IMR-90 (cell line): Measurements from ENCODE around the gene MCM3AP. TPM values are rescaled to one million over a fixed set of nuclear protein-coding genes. Genes with fewer than 3 reads are reported as not detected.

Experiments
- ATAC-seq: fragments of 200-7000 bp; cut with Tn5 transposase; 2 replicates; pipeline ENCODE4 v1.9.1; 2020; ENCODE audit warnings: low read depth, mild to moderate bottlenecking, moderate library complexity
- BruUV-seq: library from RNA; stranded (reverse); fragments of 400-500 nt; replicated peaks from 2 replicates; lab custom pipeline; 2021; lab: Mats Ljungman, UMichigan
- CTCF ChIA-PET: fragments of 300-600 bp; formaldehyde crosslinking; extraction: SDS; loops from one replicate; lab custom pipeline; 2021; ENCODE audit warnings: antibody characterized with exemption; lab: Yijun Ruan, JAX
- POLR2A ChIA-PET: fragments of 300-600 bp; sonication (Branson Sonifier 250); formaldehyde crosslinking; loops from one replicate; lab custom pipeline; 2022; ENCODE audit warnings: antibody characterized with exemption; ENCODE audit not compliant: unreplicated experiment; lab: Charles Lee
- DNase-seq: peaks from one replicate; pipeline ENCODE4 v3.0.0; 2013
- H2AFZ ChIP-seq: replicated peaks from 2 replicates; pipeline ENCODE3; 2013; ENCODE audit warnings: low read length, mild to moderate bottlenecking; ENCODE audit not compliant: poor library complexity
- H2AK5ac ChIP-seq: 2 replicates; pipeline ENCODE4 v1.6.1; 2013; ENCODE audit warnings: low read depth, low read length, inconsistent platforms
- H2AK9ac ChIP-seq: replicated peaks from 2 replicates; pipeline ENCODE3; 2013; ENCODE audit warnings: mild to moderate bottlenecking, low read depth, low read length, moderate library complexity; ENCODE audit not compliant: poor library complexity
- H2BK120ac ChIP-seq: 2 replicates; pipeline ENCODE4 v1.6.1; 2013; ENCODE audit warnings: low read depth, low read length, inconsistent platforms
- H2BK15ac ChIP-seq: 3 replicates; pipeline ENCODE4 v1.6.1; 2013; ENCODE audit warnings: low read depth, low read length, inconsistent platforms
- H2BK20ac ChIP-seq: 2 replicates; pipeline ENCODE4 v1.6.1; 2013; ENCODE audit warnings: low read depth, mild to moderate bottlenecking, inconsistent platforms, low read length, moderate library complexity
- H2BK5ac ChIP-seq: 2 replicates; pipeline ENCODE4 v1.6.1; 2013; ENCODE audit warnings: mild to moderate bottlenecking, low read depth, low read length, inconsistent platforms; ENCODE audit not compliant: poor library complexity, severe bottlenecking
- H3K14ac ChIP-seq: replicated peaks from 2 replicates; pipeline ENCODE4 v1.6.1; 2013; ENCODE audit warnings: low read depth, low read length, inconsistent platforms
- H3K18ac ChIP-seq: 2 replicates; pipeline ENCODE4 v1.6.1; 2013; ENCODE audit warnings: low read depth, low read length, control low read depth
- H3K23ac ChIP-seq: 2 replicates; pipeline ENCODE4 v1.6.1; 2013; ENCODE audit warnings: low read depth, low read length, inconsistent platforms
- H3K27ac ChIP-seq: 2 replicates; pipeline ENCODE4 v1.5.1; 2013; ENCODE audit warnings: mild to moderate bottlenecking, control low read depth, low read length; ENCODE audit not compliant: insufficient read depth
- H3K27me3 ChIP-seq: 2 replicates; pipeline ENCODE4 v1.6.1; 2013; ENCODE audit warnings: low read length; ENCODE audit not compliant: control insufficient read depth, insufficient read depth
- H3K36me3 ChIP-seq: 2 replicates; pipeline ENCODE4 v1.6.1; 2013; ENCODE audit warnings: low read length, mixed read lengths; ENCODE audit not compliant: control insufficient read depth, insufficient read depth
- H3K4ac ChIP-seq: 2 replicates; pipeline ENCODE4 v1.6.1; 2013; ENCODE audit warnings: low read depth, low read length, inconsistent platforms
- H3K4me1 ChIP-seq: 2 replicates; pipeline ENCODE4 v1.6.1; 2013; ENCODE audit warnings: low read length, mixed read lengths; ENCODE audit not compliant: control insufficient read depth, insufficient read depth
- H3K4me2 ChIP-seq: 2 replicates; pipeline ENCODE4 v1.6.1; 2013; ENCODE audit warnings: low read depth, mild to moderate bottlenecking, control low read depth, low read length, moderate library complexity
- H3K4me3 ChIP-seq: 2 replicates; pipeline ENCODE4 v1.5.1; 2013; ENCODE audit warnings: low read depth, mild to moderate bottlenecking, control low read depth, low read length, moderate library complexity; ENCODE audit not compliant: insufficient read depth
- H3K56ac ChIP-seq: 2 replicates; pipeline ENCODE4 v1.6.1; 2013; ENCODE audit warnings: low read length, inconsistent platforms; ENCODE audit not compliant: insufficient read depth; ENCODE audit errors: extremely low read depth
- H3K79me1 ChIP-seq, 2 experiments: 2 replicates each; pipeline ENCODE4 v1.6.1; 2013; ENCODE audit warnings: low read length in 2 of 2, inconsistent platforms in 1 of 2, low read depth in 1 of 2
- H3K9ac ChIP-seq: 2 replicates; pipeline ENCODE4 v1.6.1; 2013; ENCODE audit warnings: low read depth, low read length, control low read depth
- H3K9me1 ChIP-seq: 2 replicates; pipeline ENCODE4 v1.6.1; 2013; ENCODE audit warnings: low read length, inconsistent platforms; ENCODE audit not compliant: insufficient read depth
- H3K9me3 ChIP-seq: 2 replicates; pipeline ENCODE4 v1.6.1; 2013; ENCODE audit warnings: low read length; ENCODE audit not compliant: control insufficient read depth, insufficient read depth
- H4K20me1 ChIP-seq: 2 replicates; pipeline ENCODE4 v1.6.1; 2013; ENCODE audit warnings: low read length, inconsistent platforms; ENCODE audit not compliant: insufficient read depth
- H4K5ac ChIP-seq: 2 replicates; pipeline ENCODE4 v1.6.1; 2013; ENCODE audit warnings: mild to moderate bottlenecking, low read depth, low read length, control low read depth
- H4K8ac ChIP-seq, 2 experiments: 2 replicates each; pipeline ENCODE4 v1.6.1; 2013; ENCODE audit warnings: low read depth in 2 of 2, low read length in 2 of 2, control low read depth in 1 of 2, inconsistent platforms in 1 of 2
- H4K91ac ChIP-seq: 2 replicates; pipeline ENCODE4 v1.6.1; 2013; ENCODE audit warnings: low read depth, low read length, inconsistent platforms; ENCODE audit not compliant: insufficient read depth
- BHLHE40 ChIP-seq: fragments of 150-350 bp; IDR thresholded peaks from 2 replicates; pipeline ENCODE4 v1.6.1; 2016; ENCODE audit warnings: mild to moderate bottlenecking, low read depth, low read length
- CEBPB ChIP-seq: IDR thresholded peaks from 2 replicates; pipeline ENCODE4 v1.6.1; 2012; ENCODE audit warnings: low read depth, low read length, improper control_type of control experiment
- ELK1 ChIP-seq: fragments of 150-350 bp; IDR thresholded peaks from 2 replicates; pipeline ENCODE4 v1.6.1; 2016; ENCODE audit warnings: low read depth, mild to moderate bottlenecking, low read length, moderate library complexity, borderline replicate concordance
- FOS ChIP-seq: fragments of 150-350 bp; IDR thresholded peaks from 2 replicates; pipeline ENCODE4 v1.6.1; 2016; ENCODE audit warnings: low read depth, low read length
- MAFK ChIP-seq: IDR thresholded peaks from 2 replicates; pipeline ENCODE4 v1.6.1; 2012; ENCODE audit warnings: low read depth, low read length, improper control_type of control experiment
- MAZ ChIP-seq: IDR thresholded peaks from 2 replicates; pipeline ENCODE4 v1.6.1; 2012; ENCODE audit warnings: low read depth, mild to moderate bottlenecking, low read length, improper control_type of control experiment, moderate library complexity, borderline replicate concordance
- POLR2A ChIP-seq: IDR thresholded peaks from 2 replicates; pipeline ENCODE4 v1.6.1; 2012; ENCODE audit warnings: mild to moderate bottlenecking, low read depth, low read length
- RAD21 ChIP-seq: IDR thresholded peaks from 2 replicates; pipeline ENCODE4 v1.6.1; 2012; ENCODE audit warnings: low read length, improper control_type of control experiment
- RCOR1 ChIP-seq: IDR thresholded peaks from 2 replicates; pipeline ENCODE4 v1.6.1; 2012; ENCODE audit warnings: mild to moderate bottlenecking, low read length, improper control_type of control experiment; ENCODE audit not compliant: insufficient replicate concordance
- RFX5 ChIP-seq: IDR thresholded peaks from 2 replicates; pipeline ENCODE4 v1.8.0; 2012; ENCODE audit warnings: low read depth, mild to moderate bottlenecking, low read length, moderate library complexity
- SMC3 ChIP-seq: fragments of 150-350 bp; IDR thresholded peaks from 2 replicates; pipeline ENCODE4 v1.6.1; 2016; ENCODE audit warnings: low read depth, mild to moderate bottlenecking, antibody characterized with exemption, low read length, moderate library complexity
- USF2 ChIP-seq: fragments of 150-350 bp; IDR thresholded peaks from 2 replicates; pipeline ENCODE4 v1.6.1; 2017; ENCODE audit warnings: mild to moderate bottlenecking, antibody characterized with exemption, low read length, low read depth
- WGBS, 2 experiments: methylation state at CpG; one replicate each; pipeline versions ENCODE4 v1.1.5 to v1.1.7; 2013; ENCODE audit warnings: missing lambda C conversion rate in 2 of 2; ENCODE audit not compliant: insufficient read length in 1 of 2; ENCODE audit errors: extremely low coverage in 2 of 2; 5-methylcytosine and 5-hydroxymethylcytosine counted together
- dilution Hi-C: fragments of 300-500 bp; cut with HindIII; formaldehyde crosslinking; loops from one replicate; pipeline ENCODE4 v1.14.3; 2018; ENCODE audit warnings: low sequenced_read_pairs; ENCODE audit not compliant: unreplicated experiment
- in situ Hi-C: fragments of 300-500 bp; cut with MboI; formaldehyde crosslinking; loops from 3 replicates; pipeline ENCODE4 v1.14.3; 2019; ENCODE audit warnings: low sequenced_read_pairs, inconsistent platforms, mixed read lengths
- intact Hi-C: fragments of 100-400 bp; cut with micrococcal nuclease; formaldehyde crosslinking; loops from 2 replicates; pipeline ENCODE4 v1.10.0; 2022
- polyA plus RNA-seq, 3 experiments: library from polyadenylated mRNA; depleted of rRNA; stranded (reverse); fragments of >200 nt; gene quantifications; 2 replicates each; pipeline ENCODE4 v1.2.3, GENCODE V29; 2012; ENCODE audit warnings: low replicate concordance in 1 of 3
- total RNA-seq: library from RNA; depleted of rRNA; stranded (reverse); fragments of >200 nt; gene quantifications from 2 replicates; pipeline ENCODE4 v1.2.3, GENCODE V29; 2012
- TF ChIP-seq, protein P1 (sequence below): conservative IDR thresholded peaks from 2 replicates; pipeline ENCODE4 v1.5.1; 2012; ENCODE audit warnings: mild to moderate bottlenecking, low read depth, low read length, improper control_type of control experiment

The MCM3AP gene
- total and polyA plus RNA-seq, 2 of the 4 experiments (the other 2 are of a cell fraction): 46.5 to 63.1 TPM

GRCh38 chr21:46334351-46335140, 49.1 kb upstream of the MCM3AP start (continued):
- no peak for TF ChIP-seq MAFK

- DNase-seq (no peak), ATAC-seq (no peak)
- dilution Hi-C loops: no loop called here
- peak overlapping the region; percentile 51; the same call in 1 of the 2 replicates for H3K23ac ChIP-seq
- no peak overlapping the region for H3K56ac ChIP-seq
- no peak overlapping the region for H2BK120ac ChIP-seq
- H4K8ac ChIP-seq: no peak overlapping the region
- no peak overlapping the region for H3K9ac ChIP-seq
- H3K14ac ChIP-seq: no peak overlapping the region
- no peak overlapping the region for H4K5ac ChIP-seq
- H3K27me3 ChIP-seq: no peaks in the 10 kb centered on the region
- no peak overlapping the region for H3K4ac ChIP-seq
- no peaks in the 10 kb centered on the region for H4K20me1 ChIP-seq
- H3K4me1 ChIP-seq: peaks cover 9% of the 10 kb centered on the region
- no peak overlapping the region for H3K27ac ChIP-seq
- no peak overlapping the region for H2BK5ac ChIP-seq
- H3K79me1 ChIP-seq: peaks cover 25 to 70% of the 10 kb centered on the region in 2 experiments
- ChIA-PET CTCF (no interaction called here), POLR2A (no interaction called here)
- peaks cover 16% of the 10 kb centered on the region for H3K36me3 ChIP-seq
- in situ Hi-C loops: no loop called here
- no peaks in the 10 kb centered on the region for H3K9me3 ChIP-seq
- H2AK5ac ChIP-seq: no peak overlapping the region
- no peak overlapping the region for H2AK9ac ChIP-seq
- H4K91ac ChIP-seq: no peak overlapping the region
- WGBS, 2 experiments: 100% methylated on average over 1 of the region's 2 CpGs; no CpG with 5 or more reads in 1 of the 2 experiments
- BruUV-seq: no TSS peak
- H2BK15ac ChIP-seq: no peak overlapping the region
- H3K18ac ChIP-seq: no peak overlapping the region
- intact Hi-C loops: loop anchor here (10.0 kb wide), 1 partner anchor 355 kb away; no protein-coding TSS in a partner anchor
- peaks cover 12% of the 10 kb centered on the region for H3K9me1 ChIP-seq
- no peak overlapping the region for H3K4me2 ChIP-seq
- H2BK20ac ChIP-seq: no peak overlapping the region
- H3K4me3 ChIP-seq: no peak overlapping the region
- H2AFZ ChIP-seq: no peak overlapping the region
- TF ChIP-seq MAZ: no peak
- TF ChIP-seq RCOR1: no peak
- no peak for TF ChIP-seq RAD21
- TF ChIP-seq SMC3: no peak
- TF ChIP-seq USF2: no peak
- TF ChIP-seq POLR2A: no peak
- no peak for TF ChIP-seq CEBPB
- TF ChIP-seq FOS: no peak
- TF ChIP-seq ELK1: no peak
- TF ChIP-seq BHLHE40: no peak
- TF ChIP-seq RFX5: no peak
- TF ChIP-seq, protein P1, sequence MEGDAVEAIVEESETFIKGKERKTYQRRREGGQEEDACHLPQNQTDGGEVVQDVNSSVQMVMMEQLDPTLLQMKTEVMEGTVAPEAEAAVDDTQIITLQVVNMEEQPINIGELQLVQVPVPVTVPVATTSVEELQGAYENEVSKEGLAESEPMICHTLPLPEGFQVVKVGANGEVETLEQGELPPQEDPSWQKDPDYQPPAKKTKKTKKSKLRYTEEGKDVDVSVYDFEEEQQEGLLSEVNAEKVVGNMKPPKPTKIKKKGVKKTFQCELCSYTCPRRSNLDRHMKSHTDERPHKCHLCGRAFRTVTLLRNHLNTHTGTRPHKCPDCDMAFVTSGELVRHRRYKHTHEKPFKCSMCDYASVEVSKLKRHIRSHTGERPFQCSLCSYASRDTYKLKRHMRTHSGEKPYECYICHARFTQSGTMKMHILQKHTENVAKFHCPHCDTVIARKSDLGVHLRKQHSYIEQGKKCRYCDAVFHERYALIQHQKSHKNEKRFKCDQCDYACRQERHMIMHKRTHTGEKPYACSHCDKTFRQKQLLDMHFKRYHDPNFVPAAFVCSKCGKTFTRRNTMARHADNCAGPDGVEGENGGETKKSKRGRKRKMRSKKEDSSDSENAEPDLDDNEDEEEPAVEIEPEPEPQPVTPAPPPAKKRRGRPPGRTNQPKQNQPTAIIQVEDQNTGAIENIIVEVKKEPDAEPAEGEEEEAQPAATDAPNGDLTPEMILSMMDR: no peak
Measured at GRCh38 chr21:46329796-46330195, 44.4 kb upstream of the MCM3AP start.
